SK-N-SH (cell line): ENCODE results near the gene PVRIG. TPM values are rescaled to one million over a fixed set of nuclear protein-coding genes. Genes with fewer than 3 reads are reported as not detected.

Source experiments
- CTCF ChIA-PET: fragments of 300-600, 350-600 bp; formaldehyde crosslinking; extraction: SDS; loops from one replicate; lab custom pipeline; 2021; lab: Yijun Ruan, JAX
- POLR2A ChIA-PET: fragments of 350-600 bp; sonication (Branson Sonifier 250); formaldehyde crosslinking; extraction: SDS; loops from one replicate; lab custom pipeline; 2020; ENCODE audit warnings: antibody characterized with exemption, inconsistent platforms; lab: Yijun Ruan, JAX
- DNase-seq: peaks from one replicate; pipeline ENCODE4 v3.0.0; 2012
- H2AFZ ChIP-seq: fragments of 200-600 bp; sonication (generic); 2 replicates; pipeline ENCODE4 v1.8.1; 2016; ENCODE audit warnings: antibody characterized with exemption, mild to moderate bottlenecking, low read depth
- H3F3A ChIP-seq: fragments of 200-600 bp; sonication (generic); replicated peaks from 2 replicates; pipeline ENCODE3; 2016; ENCODE audit warnings: antibody characterized with exemption, mild to moderate bottlenecking; ENCODE audit not compliant: insufficient read depth
- H3K27ac ChIP-seq, 2 experiments: fragments of 200-500 bp in 1 of 2; fragments of 200-600 bp in 1 of 2; sonication (Bioruptor generic) in 1 of 2; sonication (generic), shearing (Covaris generic) in 1 of 2; 2 replicates each; pipeline versions ENCODE4 v1.5.1 to v1.6.1; 2014 to 2016; ENCODE audit warnings: low read depth in 2 of 2, inconsistent platforms in 1 of 2, low read length in 1 of 2, mild to moderate bottlenecking in 1 of 2, mixed read lengths in 1 of 2
- H3K27me3 ChIP-seq: fragments of 200-600 bp; sonication (generic), shearing (Covaris generic); 2 replicates; pipeline ENCODE4 v1.6.1; 2016; ENCODE audit warnings: mixed run types; ENCODE audit not compliant: insufficient read depth
- H3K36me3 ChIP-seq, 2 experiments: fragments of 200-500 bp in 1 of 2; fragments of 200-600 bp in 1 of 2; sonication (Bioruptor generic) in 1 of 2; sonication (generic) in 1 of 2; replicated peaks in 1 of 2; 2 replicates each; pipeline versions ENCODE3 to v1.5.1; 2014 to 2016; ENCODE audit warnings: low read length in 1 of 2, mild to moderate bottlenecking in 1 of 2; ENCODE audit not compliant: insufficient read depth in 2 of 2, control insufficient read depth in 1 of 2
- H3K4me1 ChIP-seq, 2 experiments: fragments of 200-500 bp in 1 of 2; fragments of 200-600 bp in 1 of 2; sonication (Bioruptor generic) in 1 of 2; sonication (generic), shearing (Covaris generic) in 1 of 2; 2 replicates each; pipeline versions ENCODE4 v1.5.1 to v1.6.1; 2014 to 2016; ENCODE audit warnings: low read depth in 1 of 2, low read length in 1 of 2, mixed run types in 1 of 2; ENCODE audit not compliant: insufficient read depth in 2 of 2, control insufficient read depth in 1 of 2
- H3K4me2 ChIP-seq: fragments of 200-600 bp; sonication (generic), shearing (Covaris generic); 2 replicates; pipeline ENCODE4 v1.6.1; 2017; ENCODE audit warnings: mixed run types
- H3K4me3 ChIP-seq, 2 experiments: fragments of 200-500 bp in 1 of 2; fragments of 200-600 bp in 1 of 2; sonication (Bioruptor generic) in 1 of 2; sonication (generic), shearing (Covaris generic) in 1 of 2; 2 replicates each; pipeline versions ENCODE4 v1.5.1 to v1.8.1; 2014 to 2016; ENCODE audit warnings: low read depth in 2 of 2, inconsistent platforms in 1 of 2, low read length in 1 of 2, mild to moderate bottlenecking in 1 of 2, mixed read lengths in 1 of 2, moderate library complexity in 1 of 2
- H3K79me2 ChIP-seq: fragments of 200-600 bp; sonication (generic); 2 replicates; pipeline ENCODE4 v1.8.1; 2017; ENCODE audit warnings: mild to moderate bottlenecking; ENCODE audit not compliant: insufficient read depth
- H3K9ac ChIP-seq: fragments of 200-600 bp; sonication (generic); 2 replicates; pipeline ENCODE4 v1.6.1; 2017; ENCODE audit warnings: mixed run types
- H3K9me2 ChIP-seq: fragments of 200-600 bp; sonication (generic); 2 replicates; pipeline ENCODE4 v1.6.1; 2017; ENCODE audit warnings: mixed run types
- H3K9me3 ChIP-seq: fragments of 200-600 bp; sonication (generic); 2 replicates; pipeline ENCODE4 v1.6.1; 2017; ENCODE audit warnings: mixed run types, mild to moderate bottlenecking, moderate library complexity
- H4K20me1 ChIP-seq: fragments of 200-600 bp; sonication (generic); 2 replicates; pipeline ENCODE4 v1.6.1; 2017; ENCODE audit warnings: mild to moderate bottlenecking, mixed run types; ENCODE audit not compliant: insufficient read depth
- CHD2 ChIP-seq: fragments of 150-350 bp; IDR thresholded peaks from 2 replicates; pipeline ENCODE4 v1.6.1; 2018; ENCODE audit warnings: low read length; ENCODE audit not compliant: partially characterized antibody
- FOSL2 ChIP-seq: IDR thresholded peaks from 2 replicates; pipeline ENCODE4 v1.4.0; 2012; ENCODE audit warnings: low read depth, mild to moderate bottlenecking, moderate library complexity, borderline replicate concordance
- FOXJ3 ChIP-seq: sonication (generic); formaldehyde crosslinking; IDR thresholded peaks from 2 replicates; pipeline ENCODE4 v1.5.1; 2020; ENCODE audit warnings: mild to moderate bottlenecking, missing genetic modification reagents
- FOXM1 ChIP-seq: IDR thresholded peaks from 2 replicates; pipeline ENCODE4 v1.4.0; 2012; ENCODE audit warnings: low read depth, mild to moderate bottlenecking
- GABPA ChIP-seq: IDR thresholded peaks from 2 replicates; pipeline ENCODE4 v1.4.0; 2012; ENCODE audit warnings: low read depth, mild to moderate bottlenecking
- GATA2 ChIP-seq: sonication (generic); formaldehyde crosslinking; IDR thresholded peaks from 2 replicates; pipeline ENCODE4 v1.5.0; 2020; ENCODE audit warnings: mild to moderate bottlenecking, missing genetic modification reagents
- JUND ChIP-seq: IDR thresholded peaks from 2 replicates; pipeline ENCODE4 v1.4.0; 2012
- MEF2A ChIP-seq: IDR thresholded peaks from 2 replicates; pipeline ENCODE4 v1.4.0; 2012; ENCODE audit warnings: low read depth, borderline replicate concordance
- MXI1 ChIP-seq: IDR thresholded peaks from 2 replicates; pipeline ENCODE4 v1.6.1; 2012; ENCODE audit warnings: mild to moderate bottlenecking, low read depth, low read length, improper control_type of control experiment
- NFIC ChIP-seq: IDR thresholded peaks from 2 replicates; pipeline ENCODE4 v1.4.0; 2012; ENCODE audit warnings: borderline replicate concordance
- NRF1 ChIP-seq: IDR thresholded peaks from 2 replicates; pipeline ENCODE4 v1.6.1; 2012; ENCODE audit warnings: low read depth, mild to moderate bottlenecking, low read length
- PBX3 ChIP-seq: IDR thresholded peaks from 2 replicates; pipeline ENCODE4; 2012
- RAD21 ChIP-seq: IDR thresholded peaks from 2 replicates; pipeline ENCODE4 v1.6.1; 2012; ENCODE audit warnings: mild to moderate bottlenecking, low read length
- RCOR1 ChIP-seq: fragments of 150-350 bp; IDR thresholded peaks from 2 replicates; pipeline ENCODE4 v1.6.1; 2017; ENCODE audit warnings: antibody characterized with exemption, low read length
- REST ChIP-seq: IDR thresholded peaks from 2 replicates; pipeline ENCODE4 v1.6.1; 2012; ENCODE audit warnings: mild to moderate bottlenecking, low read depth, low read length, moderate library complexity
- RXRA ChIP-seq: IDR thresholded peaks from 2 replicates; pipeline ENCODE4 v1.4.0; 2012; ENCODE audit warnings: low read depth, mild to moderate bottlenecking, borderline replicate concordance
- SIN3A ChIP-seq: IDR thresholded peaks from 2 replicates; pipeline ENCODE4 v1.6.1; 2012; ENCODE audit warnings: low read depth, mild to moderate bottlenecking, low read length, moderate library complexity, borderline replicate concordance
- SMC3 ChIP-seq: IDR thresholded peaks from 2 replicates; pipeline ENCODE4 v1.6.1; 2012; ENCODE audit warnings: low read depth, low read length, improper control_type of control experiment
- TAF1 ChIP-seq: IDR thresholded peaks from 2 replicates; pipeline ENCODE4 v1.6.1; 2012; ENCODE audit warnings: low read depth, mild to moderate bottlenecking, low read length, moderate library complexity, borderline replicate concordance
- TCF12 ChIP-seq: IDR thresholded peaks from 2 replicates; pipeline ENCODE4 v1.4.0; 2012
- TEAD4 ChIP-seq: IDR thresholded peaks from 2 replicates; pipeline ENCODE4 v1.4.0; 2012; ENCODE audit warnings: mild to moderate bottlenecking, borderline replicate concordance; ENCODE audit not compliant: insufficient read depth
- WGBS: methylation state at CpG from one replicate; pipeline ENCODE4 v1.1.6; 2017; ENCODE audit warnings: low lambda C conversion rate; 5-methylcytosine and 5-hydroxymethylcytosine counted together
- polyA plus RNA-seq, 3 experiments: library from polyadenylated mRNA; depleted of rRNA; stranded (reverse); fragments of >200 nt; gene quantifications; 2 replicates each; pipeline ENCODE4 v1.2.3, GENCODE V29; 2012
- TF ChIP-seq, protein P1 (sequence below): IDR thresholded peaks from 2 replicates; pipeline ENCODE4 v1.4.0; 2012; ENCODE audit warnings: low read depth
- TF ChIP-seq, protein P2 (sequence below): fragments of 200-600 bp; sonication (generic); IDR thresholded peaks from 2 replicates; pipeline ENCODE4 v1.6.1; 2017; ENCODE audit warnings: antibody characterized with exemption, mild to moderate bottlenecking, moderate library complexity

PVRIG gene
- polyA plus RNA-seq, 1 of the 3 experiments (the other 2 are of a cell fraction): not detected

DNA sequence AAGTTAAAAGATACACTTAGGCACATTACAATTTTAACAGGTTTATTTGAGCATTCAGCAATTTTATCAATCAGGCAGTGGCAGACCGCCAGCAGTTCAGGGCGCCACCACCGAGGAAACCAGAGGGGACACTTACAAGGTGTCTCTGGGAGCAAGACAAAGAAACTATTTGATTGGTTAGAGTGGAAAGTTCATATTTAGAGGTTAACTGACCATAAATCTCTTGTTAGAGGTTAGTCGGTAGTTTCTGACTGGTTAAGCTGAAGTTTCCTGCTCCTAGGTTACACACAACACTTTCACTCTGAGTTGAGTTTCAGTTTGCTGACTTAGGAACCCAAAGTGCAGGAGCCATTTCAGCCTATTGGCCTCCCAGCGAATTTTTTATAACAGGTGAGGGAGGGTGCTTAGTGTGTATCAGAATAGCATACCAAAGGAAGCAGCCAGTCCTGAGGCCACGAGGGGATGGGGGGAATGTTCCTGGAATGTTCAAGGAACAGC is 10.8 kb upstream of the PVRIG start:
- Histone ChIP-seq H3K27ac (no peak overlapping the region), H4K20me1 (no peaks in the 10 kb centered on the region), H3K79me2 (no peaks in the 10 kb centered on the region), H3K36me3 (no peaks in the 10 kb centered on the region), H3K4me1 (no peaks in the 10 kb centered on the region), H3K27me3 (no peaks in the 10 kb centered on the region), H3K4me2 (no peak overlapping the region), H3K9me3 (no peaks in the 10 kb centered on the region), H3K9me2 (no peaks in the 10 kb centered on the region), H3K4me3 (no peak overlapping the region), H3K9ac (no peak overlapping the region), H3F3A (no peaks in the 10 kb centered on the region), H2AFZ (no peak overlapping the region)
- ChIA-PET CTCF (interaction anchor here (1.0 to 15.9 kb wide), 2 partner anchors 8 to 75 kb away, joined by 3 to 262 read pairs; no protein-coding TSS in a partner anchor), POLR2A (no interaction called here)
- WGBS: 69% methylated on average over 6 of the region's 6 CpGs
- no peak for TF ChIP-seq JUND
- TF ChIP-seq GABPA: no peak
- no peak for TF ChIP-seq TAF1
- TF ChIP-seq TEAD4: no peak
- TF ChIP-seq NFIC: no peak
- TF ChIP-seq FOXM1: no peak
- TF ChIP-seq, protein P1, sequence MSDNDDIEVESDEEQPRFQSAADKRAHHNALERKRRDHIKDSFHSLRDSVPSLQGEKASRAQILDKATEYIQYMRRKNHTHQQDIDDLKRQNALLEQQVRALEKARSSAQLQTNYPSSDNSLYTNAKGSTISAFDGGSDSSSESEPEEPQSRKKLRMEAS: no peak
- TF ChIP-seq, protein P2, sequence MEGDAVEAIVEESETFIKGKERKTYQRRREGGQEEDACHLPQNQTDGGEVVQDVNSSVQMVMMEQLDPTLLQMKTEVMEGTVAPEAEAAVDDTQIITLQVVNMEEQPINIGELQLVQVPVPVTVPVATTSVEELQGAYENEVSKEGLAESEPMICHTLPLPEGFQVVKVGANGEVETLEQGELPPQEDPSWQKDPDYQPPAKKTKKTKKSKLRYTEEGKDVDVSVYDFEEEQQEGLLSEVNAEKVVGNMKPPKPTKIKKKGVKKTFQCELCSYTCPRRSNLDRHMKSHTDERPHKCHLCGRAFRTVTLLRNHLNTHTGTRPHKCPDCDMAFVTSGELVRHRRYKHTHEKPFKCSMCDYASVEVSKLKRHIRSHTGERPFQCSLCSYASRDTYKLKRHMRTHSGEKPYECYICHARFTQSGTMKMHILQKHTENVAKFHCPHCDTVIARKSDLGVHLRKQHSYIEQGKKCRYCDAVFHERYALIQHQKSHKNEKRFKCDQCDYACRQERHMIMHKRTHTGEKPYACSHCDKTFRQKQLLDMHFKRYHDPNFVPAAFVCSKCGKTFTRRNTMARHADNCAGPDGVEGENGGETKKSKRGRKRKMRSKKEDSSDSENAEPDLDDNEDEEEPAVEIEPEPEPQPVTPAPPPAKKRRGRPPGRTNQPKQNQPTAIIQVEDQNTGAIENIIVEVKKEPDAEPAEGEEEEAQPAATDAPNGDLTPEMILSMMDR: no peak
- TF ChIP-seq CHD2: no peak
- no peak for TF ChIP-seq SIN3A
- TF ChIP-seq RXRA: no peak
- TF ChIP-seq NRF1: no peak
- DNase-seq: no peak

DNA sequence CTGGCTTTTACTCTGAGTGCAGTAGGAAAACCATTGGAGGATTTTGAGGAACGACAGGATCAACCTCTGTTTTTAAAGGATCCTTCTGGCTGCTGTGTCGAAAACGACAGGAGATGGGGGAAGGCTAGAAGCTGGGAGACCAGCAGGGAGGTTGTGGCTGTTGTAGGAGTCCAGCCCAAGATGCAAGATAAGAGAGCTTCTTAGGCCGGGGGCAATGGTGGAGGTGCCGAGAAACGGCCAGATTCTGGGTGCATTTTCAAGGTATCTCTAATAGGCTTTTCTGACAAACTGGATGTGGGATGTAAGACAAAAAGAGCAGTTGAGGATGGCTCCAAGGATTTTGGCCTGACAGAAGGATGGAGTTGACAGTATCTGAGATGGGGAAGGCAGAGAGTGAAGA is 10.3 kb upstream of the PVRIG start:
- H3F3A ChIP-seq: no peaks in the 10 kb centered on the region
- H4K20me1 ChIP-seq: no peaks in the 10 kb centered on the region
- no peak for DNase-seq
- H2AFZ ChIP-seq: no peak overlapping the region
- no peaks in the 10 kb centered on the region for H3K4me1 ChIP-seq
- CTCF ChIA-PET: interaction anchor here (15.9 kb wide), 1 partner anchor 75 kb away, joined by 262 read pairs; no protein-coding TSS in a partner anchor
- H3K9me2 ChIP-seq: no peaks in the 10 kb centered on the region
- no peak overlapping the region for H3K9ac ChIP-seq
- POLR2A ChIA-PET: no interaction called here
- H3K27ac ChIP-seq: no peak overlapping the region
- H3K9me3 ChIP-seq: no peaks in the 10 kb centered on the region
- no peak overlapping the region for H3K4me3 ChIP-seq
- H3K4me2 ChIP-seq: no peak overlapping the region
- no peaks in the 10 kb centered on the region for H3K36me3 ChIP-seq
- 73% methylated on average over 6 of the region's 6 CpGs for WGBS
- no peaks in the 10 kb centered on the region for H3K27me3 ChIP-seq
- no peaks in the 10 kb centered on the region for H3K79me2 ChIP-seq
- TF ChIP-seq SMC3: no peak
- no peak for TF ChIP-seq NFIC
- TF ChIP-seq REST: no peak
- no peak for TF ChIP-seq JUND
- TF ChIP-seq RCOR1: no peak
- no peak for TF ChIP-seq MXI1
- no peak for TF ChIP-seq CHD2
- no peak for TF ChIP-seq NRF1
- no peak for TF ChIP-seq TAF1
- TF ChIP-seq MEF2A: no peak
- no peak for TF ChIP-seq GATA2 (CRISPR knock-in tag)
- TF ChIP-seq RAD21: no peak
- TF ChIP-seq FOXJ3 (CRISPR knock-in tag): no peak
- TF ChIP-seq TCF12: no peak
- TF ChIP-seq RXRA: no peak
- TF ChIP-seq PBX3: no peak
- no peak for TF ChIP-seq FOSL2
